Measurements from ENCODE around the gene FRZB.

GRCh38 chr2:182845794-182846417 is 20.5 kb downstream of the FRZB start:
- TF ChIP-seq POLR2A (IDR thresholded peaks at IDR 0.05): no peak
- no peak for TF ChIP-seq CTCF (IDR thresholded peaks at IDR 0.05)
